Spleen (tissue), 11 donors: Measurements from ENCODE around the gene EPN1. TPM values are rescaled to one million over a fixed set of nuclear protein-coding genes. Genes with fewer than 3 reads are reported as not detected.
"Not testable (repeated sequence)": the region's sequence is repeated elsewhere in the genome, so short reads cannot be mapped to it uniquely, and the experiment has no call there.

Experiments
- DNase-seq: peaks from one replicate; pipeline ENCODE4 v3.0.0-alpha.2; 2020
- H3K27ac ChIP-seq, 8 donors: fragments of 200-600 bp; sonication (generic) in 7 of 8; 1 replicate in 4 of 8; 2 replicates in 4 of 8; pipeline versions ENCODE4 v1.5.0 to v1.8.0; 2016 to 2021; ENCODE audit warnings: inconsistent platforms in 4 of 8, mild to moderate bottlenecking in 4 of 8, moderate library complexity in 1 of 8
- H3K27me3 ChIP-seq, 7 donors: fragments of 200-600 bp; sonication (generic) in 6 of 7; replicated peaks in 1 of 7; 1 replicate in 4 of 7; 2 replicates in 3 of 7; pipeline versions ENCODE4 v1.5.0 to v1.8.0; 2016 to 2021; ENCODE audit warnings: inconsistent platforms in 3 of 7, mild to moderate bottlenecking in 1 of 7
- H3K36me3 ChIP-seq, 6 donors: fragments of 200-600 bp; sonication (generic) in 5 of 6; 1 replicate in 4 of 6; 2 replicates in 2 of 6; pipeline versions ENCODE4 v1.5.0 to v1.8.0; 2016 to 2021; ENCODE audit warnings: inconsistent platforms in 2 of 6
- H3K4me1 ChIP-seq, 6 donors: fragments of 200-600 bp; sonication (generic) in 5 of 6; 1 replicate in 3 of 6; 2 replicates in 3 of 6; pipeline versions ENCODE4 v1.5.0 to v1.8.0; 2016 to 2021; ENCODE audit warnings: inconsistent platforms in 3 of 6
- H3K4me3 ChIP-seq, 8 donors: fragments of 200-600 bp; sonication (generic) in 7 of 8; 1 replicate in 4 of 8; 2 replicates in 4 of 8; pipeline versions ENCODE4 v1.5.0 to v1.8.0; 2016 to 2021; ENCODE audit warnings: inconsistent platforms in 4 of 8, mild to moderate bottlenecking in 4 of 8, moderate library complexity in 2 of 8
- H3K9me3 ChIP-seq, 8 donors: fragments of 200-600 bp; sonication (generic) in 7 of 8; 1 replicate in 4 of 8; 2 replicates in 4 of 8; pipeline versions ENCODE4 v1.5.0 to v1.8.0; 2016 to 2021; ENCODE audit warnings: inconsistent platforms in 4 of 8
- CTCF ChIP-seq, 11 experiments: fragments of 200-600 bp in 7 of 11; fragments of 450-650 bp in 4 of 11; sonication (generic) in 4 of 11; IDR thresholded peaks in 8 of 11; conservative IDR thresholded peaks in 3 of 11; 1 replicate in 7 of 11; 2 replicates in 4 of 11; pipeline versions ENCODE4 v1.4.0 to v1.8.0; 2016 to 2021; ENCODE audit warnings: antibody characterized with exemption in 11 of 11, inconsistent platforms in 4 of 11, mild to moderate bottlenecking in 1 of 11
- POLR2A ChIP-seq, 3 donors: fragments of 450-650 bp; IDR thresholded peaks; one replicate each; pipeline ENCODE4 v1.5.1; 2017; ENCODE audit warnings: antibody characterized with exemption in 3 of 3, mild to moderate bottlenecking in 1 of 3
- POLR2AphosphoS5 ChIP-seq, 3 donors: sonication (generic); formaldehyde crosslinking; IDR thresholded peaks; one replicate each; pipeline ENCODE4 v1.5.1; 2017; ENCODE audit warnings: antibody characterized with exemption in 3 of 3
- WGBS, 5 donors: extraction: QIAGEN DNeasy Blood & Tissue Kit in 3 of 5; methylation state at CpG; one replicate each; pipeline versions ENCODE4 v1.1.5 to v1.1.7; 2013 to 2018; 5-methylcytosine and 5-hydroxymethylcytosine counted together
- intact Hi-C: fragments of 100-400 bp; cut with DNase I; formaldehyde crosslinking; loops from one replicate; pipeline ENCODE4 v1.15.0; 2023; ENCODE audit warnings: low total_unique reads
- polyA plus RNA-seq, 3 donors: library from polyadenylated mRNA; stranded (reverse); fragments of 200-250 nt; gene quantifications; one replicate each; pipeline ENCODE4 v1.2.1, GENCODE V29; 2013
- small RNA-seq, 4 donors: library from RNA; depleted of rRNA; stranded (forward); fragments of <200 nt; gene quantifications; one replicate each; pipeline ENCODE3, GENCODE V24; 2016
- total RNA-seq, 7 donors: library from RNA; depleted of rRNA in 3 of 7; stranded (reverse); fragments of >200 nt in 3 of 7; fragmentation: NEBNext Ultra II Directional in 4 of 7; extraction: Animal tissue kit (Norgen Biotek cat#: 25700) in 4 of 7; gene quantifications; one replicate each; pipeline versions ENCODE4 v1.1.0 to v1.2.1, GENCODE V29; 2016 to 2021
- donor health status: healthy with polysubstance abuse.
- donor health status: DM: no; HTN: no; CAD: no; lungs with moderate emphysema.
- donor health status: DM: no; HTN: no; CAD: no.
- donor health status: Bipolar disorder and iron deficiency.
- donor health status: healthy.
- donor health status: DM: no; HTN: no; CAD: no.
- donor health status: DM: yes; HTN: yes; CAD: no.

EPN1 gene
- total and polyA plus RNA-seq, 10 donors, result 36.8 to 166 (median 113) TPM

- Histone ChIP-seq H3K4me1 (no peaks in the 10 kb centered on the region), H3K36me3 (no peaks in the 10 kb centered on the region), H3K4me3 (no peak within 1 kb of the TSS), H3K27me3 (peaks cover 0 to 57% (median 0%) of the 10 kb centered on the region in 7 donors), H3K9me3 (no peaks in the 10 kb centered on the region), H3K27ac (no peak within 1 kb of the TSS)
- 84 to 98% (median 92%) methylated on average over 3 of the region's 3 CpGs for WGBS, 5 donors
- TF ChIP-seq POLR2AphosphoS5 (IDR thresholded peaks at IDR 0.05) (no peak), CTCF (IDR thresholded peaks at IDR 0.05 in 8 of 11, conservative IDR thresholded peaks at IDR 0.05 in 3 of 11) (no peak), POLR2A (IDR thresholded peaks at IDR 0.05) (no peak)
- intact Hi-C loops, result no loop called here
- no peak for DNase-seq
Observed at GRCh38 chr19:55738302-55738701, 63.3 kb downstream of the EPN1 start, which contains the start of gene NLRP9. TSS of gene NLRP9 (minus strand) at chr19:55738402. CDS start at chr19:55738374, 28 bp downstream.

- no peak for TF ChIP-seq POLR2A (IDR thresholded peaks at IDR 0.05)
- TF ChIP-seq POLR2AphosphoS5 (IDR thresholded peaks at IDR 0.05), result no peak
- TF ChIP-seq CTCF (IDR thresholded peaks at IDR 0.05 in 8 of 11, conservative IDR thresholded peaks at IDR 0.05 in 3 of 11), result no peak
- Histone ChIP-seq H3K4me3 (no peak overlapping the region), H3K4me1 (no peaks in the 10 kb centered on the region), H3K9me3 (no peaks in the 10 kb centered on the region), H3K27me3 (peaks cover 0 to 12% (median 0%) of the 10 kb centered on the region in 7 donors), H3K27ac (no peak overlapping the region), H3K36me3 (no peaks in the 10 kb centered on the region)
- 83 to 95% (median 87%) methylated on average over 6 of the region's 6 CpGs for WGBS, 5 donors
- DNase-seq, result no peak
- intact Hi-C loops, result no loop called here
Observed at GRCh38 chr19:55750715-55751114, 75.7 kb downstream of the EPN1 start.

- H3K4me3 ChIP-seq, result no peak overlapping the region
- H3K4me1 ChIP-seq, result no peaks in the 10 kb centered on the region
- intact Hi-C loops, result no loop called here
- no peaks in the 10 kb centered on the region for H3K36me3 ChIP-seq
- H3K27ac ChIP-seq, result no peak overlapping the region
- DNase-seq, result no peak
- peaks cover 0 to 16% (median 0%) of the 10 kb centered on the region in 7 donors for H3K27me3 ChIP-seq
- TF ChIP-seq POLR2A (IDR thresholded peaks at IDR 0.05) (no peak), POLR2AphosphoS5 (IDR thresholded peaks at IDR 0.05) (no peak), CTCF (IDR thresholded peaks at IDR 0.05 in 8 of 11, conservative IDR thresholded peaks at IDR 0.05 in 3 of 11) (no peak)
- WGBS, 5 donors, result 65 to 82% (median 71%) methylated on average over 3 of the region's 3 CpGs
- peaks cover 0 to 5% (median 0%) of the 10 kb centered on the region in 8 donors for H3K9me3 ChIP-seq
Observed at GRCh38 chr19:55753401-55753800, 78.4 kb downstream of the EPN1 start.

GRCh38 chr19:55756808-55757207 is 81.8 kb downstream of the EPN1 start:
- Histone ChIP-seq H3K27me3 (peaks cover 0 to 20% (median 0%) of the 10 kb centered on the region in 7 donors), H3K9me3 (peaks cover 0 to 10% (median 0%) of the 10 kb centered on the region in 8 donors)
- DNase-seq, H3K27ac ChIP-seq, H3K4me1 ChIP-seq, intact Hi-C loops, H3K4me3 ChIP-seq, H3K36me3 ChIP-seq: not testable (repeated sequence)
- 76 to 83% (median 79%) methylated on average over 4 of the region's 4 CpGs for WGBS, 5 donors

GRCh38 chr19:55758797-55759196 is 83.8 kb downstream of the EPN1 start, which contains the start of gene RFPL4A:
TSS of gene RFPL4A (plus strand) at chr19:55759097. CDS start at chr19:55761801, 2,704 bp downstream.
- H3K4me3 ChIP-seq, H3K36me3 ChIP-seq, H3K4me1 ChIP-seq, H3K27ac ChIP-seq, intact Hi-C loops, DNase-seq: not testable (repeated sequence)
- WGBS, 5 donors, result 83 to 96% (median 90%) methylated on average over 2 to 3 of the region's 3 CpGs
- peaks cover 0 to 13% (median 0%) of the 10 kb centered on the region in 7 donors for H3K27me3 ChIP-seq
- H3K9me3 ChIP-seq, result peaks cover 0 to 10% (median 0%) of the 10 kb centered on the region in 8 donors

Small RNA genes lying within 50 kb of the gene (small RNA-seq; reads per million reads assigned to genes)
- gene AC010525.2, result 0 reads per million in 4 donors

Other genes with a start within 250 kb of the EPN1 start
- under 1 TPM in 1 of 7 donors, not detected in 6; 0.27 TPM for gene SHISA7, start 231.9 kb upstream of the EPN1 start, total RNA-seq
- gene SHISA7, start 231.9 kb upstream of the EPN1 start, polyA plus RNA-seq, result under 1 TPM in 1 of 3 donors, not detected in 2; 0.03 TPM
- gene ISOC2, start 213.6 kb upstream of the EPN1 start, total RNA-seq, result 10 to 100 TPM; 38.6 to 85.0 (median 54.5) TPM
- 10 to 100 TPM; 55.6 to 98.7 (median 64.5) TPM for gene ISOC2, start 213.6 kb upstream of the EPN1 start, polyA plus RNA-seq
- gene C19orf85, start 210.5 kb upstream of the EPN1 start, total RNA-seq, result not detected
- not detected for gene C19orf85, start 210.5 kb upstream of the EPN1 start, polyA plus RNA-seq
- gene ZNF628, start 198.6 kb upstream of the EPN1 start, total RNA-seq, result 10 to 100 TPM in 3 of 7 donors, 1 to 10 TPM in 4; 4.4 to 13.6 (median 9.7) TPM
- gene ZNF628, start 198.6 kb upstream of the EPN1 start, polyA plus RNA-seq, result 1 to 10 TPM; 1.4 to 8.2 (median 1.7) TPM
- 10 to 100 TPM in 1 of 7 donors, 1 to 10 TPM in 6; 1.9 to 10.3 (median 6.9) TPM for gene NAT14, start 190.0 kb upstream of the EPN1 start, total RNA-seq
- gene NAT14, start 190.0 kb upstream of the EPN1 start, polyA plus RNA-seq, result 10 to 100 TPM; 13.8 to 17.7 (median 15.5) TPM
- 10 to 100 TPM; 11.0 to 30.6 (median 24.1) TPM for gene SSC5D, start 186.8 kb upstream of the EPN1 start, total RNA-seq
- 1 to 10 TPM in 2 of 3 donors, under 1 TPM in 1; 0.61 to 7.4 (median 2.5) TPM for gene SSC5D, start 186.8 kb upstream of the EPN1 start, polyA plus RNA-seq
- not detected for gene SBK2, start 138.1 kb upstream of the EPN1 start, total RNA-seq
- gene SBK2, start 138.1 kb upstream of the EPN1 start, polyA plus RNA-seq, result not detected
- not detected for gene SBK3, start 129.7 kb upstream of the EPN1 start, total RNA-seq
- not detected for gene SBK3, start 129.7 kb upstream of the EPN1 start, polyA plus RNA-seq
- 10 to 100 TPM in 2 of 7 donors, 1 to 10 TPM in 4, under 1 TPM in 1; 0.72 to 10.6 (median 6.5) TPM for gene ZNF579, start 94.4 kb upstream of the EPN1 start, total RNA-seq
- 1 to 10 TPM; 2.8 to 6.9 (median 3.4) TPM for gene ZNF579, start 94.4 kb upstream of the EPN1 start, polyA plus RNA-seq
- gene FIZ1, start 75.7 kb upstream of the EPN1 start, total RNA-seq, result 10 to 100 TPM in 5 of 7 donors, 1 to 10 TPM in 2; 7.6 to 17.3 (median 11.4) TPM
- gene FIZ1, start 75.7 kb upstream of the EPN1 start, polyA plus RNA-seq, result 10 to 100 TPM in 1 of 3 donors, 1 to 10 TPM in 2; 5.1 to 11.5 (median 7.8) TPM
- 10 to 100 TPM; 19.7 to 42.5 (median 23.9) TPM for gene ZNF524, start 74.9 kb upstream of the EPN1 start, total RNA-seq
- 10 to 100 TPM; 33.3 to 57.8 (median 39.2) TPM for gene ZNF524, start 74.9 kb upstream of the EPN1 start, polyA plus RNA-seq
- gene ZNF865, start 69.6 kb upstream of the EPN1 start, total RNA-seq, result 10 to 100 TPM; 12.2 to 23.3 (median 17.8) TPM
- gene ZNF865, start 69.6 kb upstream of the EPN1 start, polyA plus RNA-seq, result 10 to 100 TPM in 1 of 3 donors, 1 to 10 TPM in 2; 4.8 to 10.4 (median 5.3) TPM
- 1 to 10 TPM; 4.0 to 10.0 (median 7.1) TPM for gene ZNF784, start 50.7 kb upstream of the EPN1 start, total RNA-seq
- 1 to 10 TPM; 3.3 to 7.6 (median 5.6) TPM for gene ZNF784, start 50.7 kb upstream of the EPN1 start, polyA plus RNA-seq
- 10 to 100 TPM; 25.4 to 58.7 (median 31.7) TPM for gene ZNF580, start 34.2 kb upstream of the EPN1 start, total RNA-seq
- gene ZNF580, start 34.2 kb upstream of the EPN1 start, polyA plus RNA-seq, result 10 to 100 TPM; 18.9 to 36.7 (median 33.3) TPM
- gene ZNF581, start 31.6 kb upstream of the EPN1 start, total RNA-seq, result 10 to 100 TPM; 21.4 to 34.9 (median 27.2) TPM
- 10 to 100 TPM; 39.8 to 46.5 (median 43.6) TPM for gene ZNF581, start 31.6 kb upstream of the EPN1 start, polyA plus RNA-seq
- gene CCDC106, start 27.0 kb upstream of the EPN1 start, total RNA-seq, result 10 to 100 TPM; 11.9 to 23.4 (median 14.4) TPM
- gene CCDC106, start 27.0 kb upstream of the EPN1 start, polyA plus RNA-seq, result 10 to 100 TPM; 26.7 to 40.1 (median 37.8) TPM
- 100 to 1,000 TPM; 109 to 218 (median 176) TPM for gene U2AF2, start 20.2 kb upstream of the EPN1 start, total RNA-seq
- gene U2AF2, start 20.2 kb upstream of the EPN1 start, polyA plus RNA-seq, result 100 to 1,000 TPM in 1 of 3 donors, 10 to 100 TPM in 2; 67.2 to 190 (median 85.5) TPM
- gene NLRP9, start 63.2 kb downstream of the EPN1 start, total RNA-seq, result not detected
- not detected for gene NLRP9, start 63.2 kb downstream of the EPN1 start, polyA plus RNA-seq
- not detected for gene RFPL4A, start 83.9 kb downstream of the EPN1 start, total RNA-seq
- not detected for gene RFPL4A, start 83.9 kb downstream of the EPN1 start, polyA plus RNA-seq
- not detected for gene RFPL4AL1, start 93.9 kb downstream of the EPN1 start, total RNA-seq
- not detected for gene RFPL4AL1, start 93.9 kb downstream of the EPN1 start, polyA plus RNA-seq
- gene NLRP11, start 156.8 kb downstream of the EPN1 start, total RNA-seq, result under 1 TPM in 2 of 7 donors, not detected in 5; 0.13 to 0.22 TPM
- gene NLRP11, start 156.8 kb downstream of the EPN1 start, polyA plus RNA-seq, result under 1 TPM in 2 of 3 donors, not detected in 1; 0.03 to 0.08 TPM
- under 1 TPM in 3 of 7 donors, not detected in 4; 0.07 to 0.46 (median 0.34) TPM for gene NLRP4, start 161.3 kb downstream of the EPN1 start, total RNA-seq
- gene NLRP4, start 161.3 kb downstream of the EPN1 start, polyA plus RNA-seq, result 1 to 10 TPM in 1 of 3 donors, under 1 TPM in 1, not detected in 1; 0.04 to 1.1 TPM